Measurements from ENCODE around the gene TRABD2B.

DNA sequence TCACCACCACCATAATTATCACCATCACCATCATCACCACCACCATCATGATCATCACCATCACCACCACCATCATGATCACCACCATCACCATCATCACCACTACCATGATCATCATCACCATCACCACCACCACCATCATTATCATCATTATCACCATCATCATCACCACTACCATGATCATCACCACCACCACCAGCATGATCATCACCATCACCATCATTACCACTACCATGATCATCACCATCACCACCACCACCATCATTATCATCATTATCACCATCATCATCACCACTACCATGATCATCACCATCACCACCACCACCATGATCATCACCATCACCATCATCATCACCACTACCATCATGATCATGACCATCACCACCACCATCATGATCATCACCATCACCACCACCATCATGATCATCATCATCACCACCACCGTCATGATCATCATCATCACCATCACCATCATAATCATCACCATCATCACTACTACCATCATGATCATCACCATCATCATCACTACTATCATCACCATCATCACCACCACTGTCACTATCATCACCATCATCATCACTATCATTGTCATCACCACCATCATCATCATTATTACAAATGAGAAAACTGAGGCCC lies 60.2 kb downstream of the TRABD2B start:
- TF ChIP-seq, protein P1, sequence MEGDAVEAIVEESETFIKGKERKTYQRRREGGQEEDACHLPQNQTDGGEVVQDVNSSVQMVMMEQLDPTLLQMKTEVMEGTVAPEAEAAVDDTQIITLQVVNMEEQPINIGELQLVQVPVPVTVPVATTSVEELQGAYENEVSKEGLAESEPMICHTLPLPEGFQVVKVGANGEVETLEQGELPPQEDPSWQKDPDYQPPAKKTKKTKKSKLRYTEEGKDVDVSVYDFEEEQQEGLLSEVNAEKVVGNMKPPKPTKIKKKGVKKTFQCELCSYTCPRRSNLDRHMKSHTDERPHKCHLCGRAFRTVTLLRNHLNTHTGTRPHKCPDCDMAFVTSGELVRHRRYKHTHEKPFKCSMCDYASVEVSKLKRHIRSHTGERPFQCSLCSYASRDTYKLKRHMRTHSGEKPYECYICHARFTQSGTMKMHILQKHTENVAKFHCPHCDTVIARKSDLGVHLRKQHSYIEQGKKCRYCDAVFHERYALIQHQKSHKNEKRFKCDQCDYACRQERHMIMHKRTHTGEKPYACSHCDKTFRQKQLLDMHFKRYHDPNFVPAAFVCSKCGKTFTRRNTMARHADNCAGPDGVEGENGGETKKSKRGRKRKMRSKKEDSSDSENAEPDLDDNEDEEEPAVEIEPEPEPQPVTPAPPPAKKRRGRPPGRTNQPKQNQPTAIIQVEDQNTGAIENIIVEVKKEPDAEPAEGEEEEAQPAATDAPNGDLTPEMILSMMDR (IDR thresholded peaks at IDR 0.05) = no peak
- no peak for TF ChIP-seq POLR2A (IDR thresholded peaks at IDR 0.05)
- TF ChIP-seq POLR2AphosphoS5 (IDR thresholded peaks at IDR 0.05) = no peak

Data from prostate gland (tissue), 2 donors.